ENCODE measurements around the gene CDKN2C.

Gene CDKN2C

DNA sequence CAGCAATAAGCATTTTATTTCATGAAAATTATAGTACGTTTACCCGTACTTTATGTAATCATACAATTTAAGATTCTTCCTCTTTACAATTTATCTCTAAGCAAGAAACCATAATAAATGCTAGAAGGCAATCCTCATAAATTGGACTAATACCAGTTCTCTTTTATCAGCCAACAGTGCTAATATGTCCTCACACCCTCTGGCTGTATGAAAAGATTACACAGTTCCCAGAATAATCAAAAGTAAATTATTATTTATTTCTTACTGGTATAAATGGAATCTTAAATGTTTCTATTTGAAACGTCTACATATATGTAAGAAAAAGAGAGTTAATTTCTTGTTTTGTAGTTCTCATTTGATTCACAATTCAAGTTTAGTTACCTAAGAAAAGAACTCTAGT, 3.1 kb upstream of the CDKN2C start:
- DNase-seq: no peak

DNA sequence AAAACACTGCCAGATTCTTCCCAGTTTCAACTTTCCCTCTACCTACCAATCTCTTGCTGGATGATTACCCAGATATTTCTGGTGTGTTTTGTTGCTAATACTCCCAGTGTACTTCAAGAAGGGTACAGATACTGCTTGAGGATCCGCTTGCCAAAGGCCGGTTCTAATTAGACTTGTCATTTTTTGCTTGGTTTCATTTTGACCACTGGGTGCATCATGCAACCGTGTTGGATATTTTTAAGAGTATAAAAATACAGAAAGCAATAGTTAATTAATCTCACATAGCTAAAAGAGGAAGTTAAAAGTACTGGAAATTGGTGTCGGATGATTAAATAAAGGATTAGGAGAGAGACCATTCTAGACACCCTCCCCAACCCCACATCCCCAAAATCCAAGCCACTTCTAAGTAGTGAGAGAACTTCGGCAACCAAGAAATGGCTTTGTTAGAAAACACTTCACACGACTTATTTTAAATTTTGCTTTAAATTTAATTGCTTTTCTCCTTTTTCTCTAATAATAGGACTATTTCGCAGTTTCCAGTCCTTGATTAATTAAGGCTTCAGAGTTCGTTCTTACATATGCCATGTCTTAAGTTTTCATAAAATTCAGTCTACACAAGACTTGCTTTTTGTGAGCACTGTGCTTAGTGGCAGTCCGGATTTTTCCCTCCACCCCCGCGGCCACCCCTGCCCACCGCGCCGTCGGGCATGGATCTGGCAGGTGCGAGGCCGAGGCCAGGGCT, 2.5 kb upstream of the CDKN2C start:
- no peak for DNase-seq

DNA sequence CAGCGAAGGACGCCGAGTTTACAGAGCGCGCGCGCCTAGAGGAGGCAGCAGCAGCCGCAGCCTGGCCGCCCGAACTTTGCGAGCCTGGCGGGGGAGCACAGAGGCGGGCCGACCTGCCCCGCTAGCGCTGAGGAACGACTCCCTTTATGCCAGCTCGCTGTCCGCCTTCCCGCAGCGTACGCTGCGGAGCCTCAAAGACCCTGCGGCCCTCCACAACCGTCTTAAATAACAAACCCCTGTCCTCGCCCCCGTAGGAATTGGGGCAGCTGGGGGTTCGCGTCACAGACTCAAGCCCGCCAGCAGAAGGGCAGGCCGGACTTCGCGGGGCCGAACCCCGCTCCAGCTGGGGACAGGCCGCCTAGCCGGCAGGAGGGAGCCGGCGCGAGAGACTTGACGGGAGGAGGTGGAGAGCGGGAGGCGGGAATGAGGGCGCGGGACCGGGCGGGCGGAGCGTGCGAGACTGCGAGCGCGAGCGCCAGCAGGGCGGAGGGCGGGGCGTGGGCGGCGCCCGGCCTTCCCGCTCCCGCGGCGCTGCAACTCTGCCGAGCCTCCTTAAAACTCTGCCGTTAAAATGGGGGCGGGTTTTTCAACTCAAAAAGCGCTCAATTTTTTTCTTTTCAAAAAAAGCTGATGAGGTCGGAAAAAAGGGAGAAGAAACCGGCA, 1.8 kb upstream of the CDKN2C start:
- DNase-seq: peak; percentile 53

DNA sequence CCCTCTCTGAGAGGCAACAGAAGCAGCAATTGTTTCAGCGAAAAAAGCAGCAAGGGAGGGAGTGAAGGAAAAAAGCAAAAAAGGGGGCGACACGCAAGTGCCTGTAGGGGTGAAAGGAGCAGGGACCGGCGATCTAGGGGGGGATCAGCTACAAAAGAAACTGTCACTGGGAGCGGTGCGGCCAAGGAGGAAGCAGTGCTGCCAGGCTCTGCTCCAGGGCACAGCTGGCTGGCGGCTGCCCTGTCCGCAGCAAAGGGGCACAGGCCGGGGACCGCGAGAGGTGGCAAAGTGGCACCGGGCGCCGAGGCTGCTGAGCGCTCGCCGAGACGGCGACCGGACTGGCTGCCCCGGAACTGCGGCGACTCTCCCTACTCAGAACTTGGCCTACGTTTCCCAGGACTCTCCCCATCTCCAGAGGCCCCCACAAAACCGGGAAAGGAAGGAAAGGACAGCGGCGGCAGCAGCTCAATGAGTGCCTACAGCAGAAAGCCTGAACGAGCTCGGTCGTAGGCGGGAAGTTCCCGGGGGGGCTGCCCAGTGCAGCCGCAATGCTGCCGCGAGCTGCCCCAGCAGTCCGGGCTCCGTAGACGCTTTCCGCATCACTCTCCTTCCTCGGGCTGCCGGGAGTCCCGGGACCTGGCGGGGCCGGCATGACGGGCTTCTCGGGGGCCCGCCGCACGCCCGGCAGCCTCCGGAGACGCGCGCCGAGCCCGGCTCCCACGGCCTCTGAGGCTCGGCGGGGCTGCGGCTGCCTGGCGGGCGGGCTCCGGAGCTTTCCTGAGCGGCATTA, 1.0 kb upstream of the CDKN2C start:
- no peak for DNase-seq

DNA sequence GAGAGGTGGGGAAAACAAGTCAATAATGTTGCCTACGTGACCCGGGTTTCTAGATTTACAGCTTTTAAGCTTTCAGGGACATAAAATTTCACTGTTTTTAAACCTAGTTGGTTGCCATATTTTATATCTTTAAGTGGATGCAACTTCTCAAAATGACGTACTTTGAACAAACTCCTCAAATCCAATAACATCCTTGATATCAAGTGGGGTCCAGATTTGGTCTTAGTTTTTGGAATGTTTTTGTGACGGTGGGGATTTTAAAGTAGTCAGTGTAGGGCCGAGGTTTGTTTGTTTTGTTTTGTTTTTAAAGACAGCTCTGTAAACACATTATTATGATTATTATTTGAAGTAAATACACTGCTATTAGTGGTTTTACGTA, 453 bp downstream of the CDKN2C start:
- DNase-seq: no peak

DNA sequence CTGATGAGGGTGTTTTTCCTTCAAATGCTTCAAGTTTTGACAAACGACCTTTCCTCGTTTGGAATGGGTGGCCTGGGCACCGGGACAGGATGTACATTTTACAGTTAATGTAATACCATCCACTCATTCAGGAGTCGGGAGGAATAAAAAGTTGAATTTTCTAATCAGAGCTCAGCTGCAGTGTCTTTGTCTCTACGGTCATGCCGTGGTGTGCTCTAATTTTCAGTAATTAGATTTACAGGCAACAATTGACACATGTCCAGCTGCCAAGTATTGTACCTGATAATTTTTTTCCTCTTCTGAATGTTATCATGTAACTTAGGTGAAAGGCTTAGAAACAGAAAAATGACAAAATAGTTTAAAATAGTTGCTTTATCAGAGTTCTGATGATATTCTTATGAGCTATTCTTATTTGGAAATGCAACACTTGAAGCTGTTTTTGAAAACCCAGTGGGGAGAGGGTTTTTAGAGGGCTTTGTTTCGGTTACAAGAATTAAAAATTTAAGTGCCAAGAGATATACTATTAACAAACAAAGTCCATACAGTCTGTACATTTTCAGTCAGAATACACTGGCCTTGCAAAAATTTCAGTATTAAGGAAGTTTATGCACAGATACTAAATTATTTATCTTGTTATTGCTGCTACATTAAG, 1.0 kb downstream of the CDKN2C start:
- DNase-seq: no peak

DNA sequence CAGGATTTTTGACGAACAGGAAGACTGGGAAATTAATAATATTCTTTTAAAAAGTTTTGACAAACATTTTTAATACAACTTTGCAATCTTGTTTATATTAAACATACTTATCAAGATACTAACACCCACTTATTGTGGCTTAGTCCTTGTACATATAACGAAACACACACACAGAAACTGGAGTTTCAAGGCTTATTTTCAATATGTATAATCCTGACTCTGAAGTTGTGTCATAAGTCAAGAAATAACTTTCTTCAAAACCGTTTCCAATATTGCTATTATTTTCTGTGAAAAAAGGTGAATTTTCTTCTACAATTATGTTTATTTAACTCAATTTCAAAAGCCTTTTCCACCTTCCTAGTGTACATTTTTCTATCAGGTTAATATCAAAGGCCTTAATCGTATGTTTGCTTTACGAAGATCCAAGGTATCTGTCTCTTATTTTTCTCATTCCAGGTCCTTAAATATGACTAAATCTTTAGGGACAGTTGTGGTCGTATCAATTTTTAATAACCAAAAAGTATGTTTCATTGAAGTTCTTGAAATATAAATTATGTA, 1.8 kb downstream of the CDKN2C start:
- DNase-seq: no peak

DNA sequence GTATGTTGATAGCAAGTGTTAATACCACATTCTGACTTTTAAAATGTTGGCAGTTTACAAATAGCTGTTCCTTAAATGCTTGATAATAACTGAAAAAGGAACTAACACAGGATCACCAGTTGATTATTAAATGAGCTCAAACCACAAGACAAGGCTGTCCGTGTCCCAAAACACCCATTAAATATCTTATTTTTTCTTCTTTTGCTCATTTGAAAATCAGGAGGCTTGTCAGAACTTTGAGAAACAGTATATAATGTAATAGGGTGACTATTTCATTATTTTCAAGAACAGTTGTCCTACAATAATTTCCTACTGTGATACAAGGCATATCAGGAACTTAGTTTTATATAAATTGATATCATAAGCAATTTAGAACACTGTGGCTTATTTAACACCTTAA, 2.7 kb downstream of the CDKN2C start:
- DNase-seq: no peak

DNA sequence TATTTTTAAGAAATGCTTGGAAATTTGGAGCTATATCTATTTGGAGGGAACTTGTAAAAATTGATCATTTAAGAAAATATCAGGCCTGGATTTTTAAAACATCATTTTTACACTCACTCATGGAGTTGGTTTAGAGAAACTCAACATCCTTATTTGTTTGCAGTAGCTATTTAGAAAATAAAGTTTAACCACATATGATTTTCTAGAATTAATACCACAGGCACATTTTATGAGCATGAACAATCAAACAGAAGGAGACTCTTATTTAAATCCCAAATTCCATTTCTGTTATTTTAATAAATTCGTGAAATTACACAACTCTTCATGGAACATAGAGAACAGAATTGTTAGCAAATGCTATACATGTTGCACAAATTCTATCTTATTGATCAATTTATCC, 3.2 kb downstream of the CDKN2C start:
- DNase-seq: no peak

DNA sequence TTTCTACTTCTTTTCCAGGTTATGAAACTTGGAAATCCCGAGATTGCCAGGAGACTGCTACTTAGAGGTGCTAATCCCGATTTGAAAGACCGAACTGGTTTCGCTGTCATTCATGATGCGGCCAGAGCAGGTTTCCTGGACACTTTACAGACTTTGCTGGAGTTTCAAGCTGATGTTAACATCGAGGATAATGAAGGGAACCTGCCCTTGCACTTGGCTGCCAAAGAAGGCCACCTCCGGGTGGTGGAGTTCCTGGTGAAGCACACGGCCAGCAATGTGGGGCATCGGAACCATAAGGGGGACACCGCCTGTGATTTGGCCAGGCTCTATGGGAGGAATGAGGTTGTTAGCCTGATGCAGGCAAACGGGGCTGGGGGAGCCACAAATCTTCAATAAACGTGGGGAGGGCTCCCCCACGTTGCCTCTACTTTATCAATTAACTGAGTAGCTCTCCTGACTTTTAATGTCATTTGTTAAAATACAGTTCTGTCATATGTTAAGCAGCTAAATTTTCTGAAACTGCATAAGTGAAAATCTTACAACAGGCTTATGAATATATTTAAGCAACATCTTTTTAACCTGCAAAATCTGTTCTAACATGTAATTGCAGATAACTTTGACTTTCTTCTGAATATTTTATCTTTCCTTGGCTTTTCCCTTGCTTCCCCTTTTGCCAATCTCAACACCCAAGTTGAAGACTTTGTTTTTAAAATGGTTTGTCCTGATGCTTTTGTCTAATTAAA, 4.0 kb downstream of the CDKN2C start:
- no peak for DNase-seq

DNA sequence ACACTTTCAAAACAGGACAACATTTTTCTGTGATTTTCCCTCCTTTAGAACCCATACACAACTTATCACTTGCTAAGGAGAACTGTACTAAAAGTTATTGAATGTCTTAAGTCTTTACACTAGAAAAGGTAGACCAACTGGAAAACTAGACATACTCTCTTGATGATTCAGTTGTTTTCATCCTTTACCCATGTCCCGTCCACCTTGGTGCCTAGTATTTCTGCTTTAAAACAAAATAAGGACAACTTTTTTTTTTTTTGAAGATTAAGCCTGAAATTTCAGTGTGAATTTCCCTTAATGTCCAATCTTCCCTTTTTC, 4.5 kb downstream of the CDKN2C start:
- no peak for DNase-seq

DNA sequence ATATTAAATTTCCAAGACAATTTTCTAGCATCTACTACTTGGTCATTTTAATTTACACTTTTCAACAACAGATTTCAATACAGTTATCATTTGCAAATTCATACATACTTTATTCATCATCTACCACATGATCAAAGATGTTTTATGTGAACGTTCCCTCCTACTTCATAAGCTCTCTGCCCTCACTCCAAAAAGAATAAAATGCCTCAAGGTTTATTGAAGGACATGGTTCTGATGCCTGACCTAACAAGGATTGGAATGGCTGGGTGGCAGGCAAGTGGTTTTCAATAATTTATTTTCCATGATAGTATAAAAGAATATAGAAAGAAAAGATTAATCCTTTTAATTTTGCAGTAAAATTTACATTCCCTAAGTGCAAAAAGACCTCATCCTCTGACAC, 5.4 kb downstream of the CDKN2C start:
- DNase-seq: no peak

DNA sequence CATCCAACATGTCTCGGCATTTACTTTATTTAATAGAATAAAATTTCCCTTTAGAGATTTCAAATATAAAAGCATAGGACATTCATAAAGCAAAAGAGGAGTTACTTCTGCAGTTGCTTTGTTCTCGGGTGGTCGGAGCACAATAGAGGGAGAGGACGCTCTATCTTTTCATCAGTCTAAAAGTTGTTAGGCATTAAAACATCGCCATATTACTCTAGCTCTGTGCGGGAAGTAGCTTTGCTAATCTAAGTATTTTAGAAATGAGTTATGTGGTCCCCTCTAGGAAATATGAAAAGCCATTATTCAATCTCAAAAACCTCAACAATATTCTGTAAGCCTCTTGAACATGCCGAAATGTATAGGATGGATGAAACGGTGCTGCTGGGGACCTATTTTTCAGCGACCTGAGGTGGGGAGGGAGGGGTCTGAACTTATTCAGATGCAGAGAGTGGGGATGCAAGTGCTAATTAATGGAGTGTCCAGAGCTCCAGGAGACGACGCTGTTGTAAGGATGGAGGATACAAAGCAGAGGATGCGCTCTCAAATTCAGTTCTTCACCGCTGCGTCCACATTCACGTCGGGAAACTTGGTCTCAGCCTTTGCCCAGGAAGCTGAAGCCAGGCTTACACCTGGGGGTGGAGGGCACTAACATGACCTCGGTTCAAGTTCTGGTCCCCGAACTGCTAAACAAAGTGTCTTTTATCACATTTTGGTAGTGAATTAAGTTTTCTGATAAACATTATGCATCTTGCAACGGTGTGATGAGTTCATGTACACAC, 6.3 kb downstream of the CDKN2C start:
- no peak for DNase-seq

DNA sequence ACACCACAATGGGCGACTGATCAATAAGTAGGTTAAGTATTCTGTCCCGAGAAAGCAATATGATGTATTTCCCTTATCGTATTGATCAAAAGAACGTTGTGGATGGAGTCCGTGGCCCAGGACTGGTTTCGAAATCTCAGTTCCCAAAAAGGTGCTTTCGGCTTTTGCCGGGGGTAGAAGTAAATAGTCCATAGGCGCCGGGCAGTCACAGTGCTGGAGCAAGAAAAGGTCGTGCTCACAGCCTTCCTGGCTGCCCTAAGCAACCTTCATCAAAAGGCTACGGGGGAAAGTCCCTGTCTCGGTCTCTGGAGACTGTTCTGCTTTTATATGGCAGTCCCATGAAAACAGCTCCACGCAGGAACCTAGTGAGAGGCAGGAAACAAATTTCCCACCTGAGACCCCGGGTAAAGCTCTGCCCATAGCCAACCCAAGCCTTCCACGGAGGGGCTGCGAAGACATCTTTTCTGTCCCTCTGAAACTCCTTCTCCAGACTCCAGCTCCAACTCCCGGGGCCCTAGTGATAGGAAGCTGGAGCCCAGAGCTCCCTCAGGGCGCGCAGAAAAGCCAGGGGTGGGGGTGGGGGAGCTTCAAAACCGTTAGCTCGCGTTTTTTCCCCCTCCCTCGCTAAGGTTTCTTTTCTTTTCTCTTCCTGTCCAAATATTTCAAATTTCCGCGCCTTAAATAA, 7.0 kb downstream of the CDKN2C start:
- no peak for DNase-seq

DNA sequence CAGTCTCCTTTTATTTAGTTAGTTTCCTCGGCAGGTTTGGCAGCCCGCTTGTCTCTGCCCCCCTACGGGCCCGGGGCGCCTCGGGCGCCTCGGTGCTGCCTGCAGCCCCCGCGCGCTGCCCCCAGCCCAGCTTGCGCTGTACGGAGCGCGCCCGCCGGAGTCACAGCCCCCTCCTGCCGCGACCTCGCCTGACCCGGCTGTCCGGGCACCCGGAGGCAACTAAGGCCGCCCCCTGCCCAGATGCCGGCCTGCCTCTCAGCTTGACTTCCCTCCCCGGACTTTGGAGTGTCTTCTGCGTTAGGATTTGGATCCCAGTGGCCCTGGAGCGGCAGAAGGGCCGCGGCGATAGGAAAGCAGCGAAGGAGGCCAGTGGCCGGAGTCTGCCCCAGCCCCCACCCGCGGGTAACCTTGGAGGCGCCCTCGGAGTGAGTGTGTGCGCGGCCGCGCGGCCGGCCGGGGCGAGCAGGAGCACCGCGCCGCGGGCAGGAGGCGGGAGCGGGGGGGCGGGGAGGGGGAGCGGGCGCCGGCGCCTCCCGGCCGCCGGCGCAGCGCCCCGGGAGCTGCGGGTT, 7.6 kb downstream of the CDKN2C start:
- no peak for DNase-seq

DNA sequence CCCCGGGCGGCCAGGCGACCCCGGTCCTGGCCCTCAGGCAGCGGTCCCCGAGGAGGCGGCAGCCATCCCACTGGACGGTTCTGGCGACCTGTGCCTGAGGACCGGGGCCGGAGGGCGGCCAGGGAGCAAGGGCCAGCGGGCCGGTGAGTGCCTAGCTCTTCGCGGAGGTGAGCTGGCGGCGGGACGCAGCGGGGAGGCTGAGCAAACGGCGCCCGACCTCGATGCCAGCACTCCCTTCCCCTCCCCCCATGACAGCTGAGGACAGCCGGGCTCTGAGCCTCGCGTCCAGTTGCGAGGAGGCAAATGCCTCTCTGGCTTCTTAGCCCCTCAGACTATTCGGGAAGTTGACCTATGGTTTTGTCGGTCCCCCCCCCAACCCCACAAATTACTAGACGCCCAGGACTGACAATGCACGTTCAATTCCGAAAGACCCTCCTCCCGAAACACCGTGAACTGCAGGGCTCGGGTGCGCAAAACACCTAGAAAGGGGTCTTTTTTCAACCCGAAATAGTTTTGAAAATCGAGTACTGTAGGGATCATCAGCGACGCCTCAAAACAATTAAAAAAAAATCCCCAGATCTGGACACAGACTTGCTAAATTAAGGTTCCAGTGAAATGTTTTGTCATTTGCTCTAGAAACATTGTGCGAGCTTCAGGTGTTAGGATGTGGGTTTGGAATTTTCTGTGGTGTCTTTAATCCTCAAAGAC, 8.3 kb downstream of the CDKN2C start:
- DNase-seq: no peak

DNA sequence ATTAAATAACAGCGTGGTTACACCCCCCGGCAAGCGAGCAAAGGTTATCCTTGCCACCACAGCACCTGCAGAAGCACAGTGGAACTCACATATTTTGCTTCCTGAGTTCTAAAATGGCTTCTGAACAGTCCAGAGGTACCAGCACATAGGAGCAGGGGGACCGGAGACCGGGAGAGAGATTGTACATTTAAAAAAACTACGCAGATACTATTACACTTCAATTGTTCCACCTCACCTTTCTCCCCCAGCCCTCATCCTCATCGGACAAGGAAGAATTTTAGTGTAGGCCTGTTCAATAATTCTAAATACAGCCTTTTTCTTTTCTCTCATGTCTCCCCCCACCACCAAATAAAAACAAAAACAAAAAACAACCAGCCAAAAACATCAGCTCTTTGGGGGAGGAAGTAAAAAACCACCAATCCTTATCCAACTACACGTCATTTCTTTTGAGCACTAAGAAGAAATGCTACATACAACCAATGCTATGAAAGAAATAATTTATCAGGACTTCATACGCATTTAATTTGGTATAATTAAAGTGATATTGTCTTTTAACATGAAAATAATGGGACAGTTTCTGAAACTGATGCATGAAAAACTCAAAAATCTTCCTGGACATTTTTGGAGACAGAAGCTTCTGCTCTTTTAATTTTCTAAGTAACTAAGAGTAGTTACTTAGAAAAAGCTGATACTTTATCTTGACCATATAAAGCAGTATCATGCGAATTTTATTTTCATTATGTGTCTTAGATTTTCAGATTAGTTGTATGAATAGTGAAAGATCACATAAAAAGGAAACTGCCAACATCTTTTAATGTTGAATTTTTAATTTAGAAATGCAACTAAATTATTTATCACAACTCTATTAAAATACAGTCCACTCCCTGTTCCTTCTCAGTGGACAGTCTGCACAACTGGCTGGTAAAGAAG, 9.1 kb downstream of the CDKN2C start:
- DNase-seq: no peak

DNA sequence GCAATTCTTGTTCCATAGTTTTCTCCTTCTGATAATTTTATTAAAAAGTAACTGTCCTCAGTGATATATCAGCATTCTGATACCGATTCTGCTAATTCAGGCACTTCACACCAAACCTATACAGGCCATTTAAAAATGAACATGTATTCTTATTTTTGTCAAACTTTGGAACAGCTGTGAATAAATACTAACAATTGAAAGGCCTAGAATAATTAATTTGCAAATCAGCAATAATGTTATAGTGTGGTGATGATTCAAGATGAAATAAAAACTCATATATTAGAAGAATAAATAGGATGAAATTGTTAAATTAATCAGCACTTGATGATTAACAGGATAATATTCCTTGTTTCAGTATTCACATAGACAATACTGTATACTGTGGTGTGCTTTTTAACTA, 9.9 kb downstream of the CDKN2C start:
- no peak for DNase-seq

DNA sequence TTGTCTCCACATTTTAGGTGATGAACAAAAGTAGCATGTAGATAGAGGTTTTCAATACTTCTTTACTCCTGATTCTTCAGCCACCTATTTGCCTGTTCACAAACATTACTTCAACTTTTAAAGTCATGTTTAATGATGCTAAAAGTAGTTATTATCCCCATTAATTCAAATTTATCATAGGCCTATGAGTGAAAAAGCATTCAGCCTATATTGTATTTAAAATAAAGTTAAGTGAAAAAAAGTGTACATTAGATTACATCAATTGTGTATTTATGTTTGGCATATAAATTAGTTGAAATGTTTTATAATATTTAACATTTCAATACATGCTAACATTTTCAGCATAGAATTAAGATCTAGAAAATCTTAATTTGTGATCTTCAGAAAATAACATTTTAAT, 10.5 kb downstream of the CDKN2C start:
- no peak for DNase-seq
